ENCODE measurements around the gene LRMDA. TPM values are rescaled to one million over a fixed set of nuclear protein-coding genes. Genes with fewer than 3 reads are reported as not detected.

Gene LRMDA
- total and polyA plus RNA-seq, 12 donors = 30.7 to 132 (median 78.1) TPM

DNA sequence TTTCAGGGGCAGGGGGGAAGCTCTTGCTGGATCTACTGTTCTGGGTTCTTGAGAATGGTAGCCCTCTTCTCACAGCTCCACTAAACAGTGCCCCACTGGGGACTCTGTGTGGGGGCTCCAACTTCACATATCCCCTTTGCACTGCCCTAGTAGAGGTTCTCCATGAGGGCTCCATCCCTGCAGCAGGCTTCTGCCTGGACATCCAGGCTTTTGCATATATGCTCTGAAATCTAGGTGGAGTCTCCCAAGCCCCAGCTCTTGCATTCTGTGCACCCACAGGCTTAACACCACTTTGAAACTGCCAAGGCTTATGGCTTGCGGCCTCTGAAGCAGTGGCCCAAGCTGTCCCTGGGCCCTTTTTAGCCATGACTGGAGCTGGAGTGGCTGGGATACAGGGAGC is 150.7 kb downstream of the LRMDA start:
- TF ChIP-seq, protein P1, sequence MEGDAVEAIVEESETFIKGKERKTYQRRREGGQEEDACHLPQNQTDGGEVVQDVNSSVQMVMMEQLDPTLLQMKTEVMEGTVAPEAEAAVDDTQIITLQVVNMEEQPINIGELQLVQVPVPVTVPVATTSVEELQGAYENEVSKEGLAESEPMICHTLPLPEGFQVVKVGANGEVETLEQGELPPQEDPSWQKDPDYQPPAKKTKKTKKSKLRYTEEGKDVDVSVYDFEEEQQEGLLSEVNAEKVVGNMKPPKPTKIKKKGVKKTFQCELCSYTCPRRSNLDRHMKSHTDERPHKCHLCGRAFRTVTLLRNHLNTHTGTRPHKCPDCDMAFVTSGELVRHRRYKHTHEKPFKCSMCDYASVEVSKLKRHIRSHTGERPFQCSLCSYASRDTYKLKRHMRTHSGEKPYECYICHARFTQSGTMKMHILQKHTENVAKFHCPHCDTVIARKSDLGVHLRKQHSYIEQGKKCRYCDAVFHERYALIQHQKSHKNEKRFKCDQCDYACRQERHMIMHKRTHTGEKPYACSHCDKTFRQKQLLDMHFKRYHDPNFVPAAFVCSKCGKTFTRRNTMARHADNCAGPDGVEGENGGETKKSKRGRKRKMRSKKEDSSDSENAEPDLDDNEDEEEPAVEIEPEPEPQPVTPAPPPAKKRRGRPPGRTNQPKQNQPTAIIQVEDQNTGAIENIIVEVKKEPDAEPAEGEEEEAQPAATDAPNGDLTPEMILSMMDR (IDR thresholded peaks at IDR 0.05) = no peak
- TF ChIP-seq POLR2A (IDR thresholded peaks at IDR 0.05) = no peak
- Histone ChIP-seq H3K4me3 (no peak overlapping the region), H3K9me3 (replicated peaks in 1 of 3) (peaks cover 0 to 13% (median 5%) of the 10 kb centered on the region in 3 donors), H3K27me3 (no peaks in the 10 kb centered on the region), H3K27ac (no peak overlapping the region), H3K36me3 (replicated peaks in 1 of 2) (no peaks in the 10 kb centered on the region), H3K4me1 (replicated peaks in 1 of 2) (no peaks in the 10 kb centered on the region)
- DNase-seq = no peak
- WGBS, 4 donors = 97 to 100% (median 100%) methylated on average over 1 of the region's 1 CpG; no CpG with 5 or more reads in 1 of the 4 donors
- intact Hi-C loops (cut with DNase I) = no loop called here

GRCh38 chr10:75585294-75585693 is 153.9 kb downstream of the LRMDA start:
- Histone ChIP-seq H3K27me3 (no peaks in the 10 kb centered on the region), H3K4me1 (replicated peaks in 1 of 2) (no peaks in the 10 kb centered on the region), H3K4me3 (no peak overlapping the region), H3K9me3 (replicated peaks in 1 of 3) (peaks cover 0 to 13% (median 5%) of the 10 kb centered on the region in 3 donors), H3K36me3 (replicated peaks in 1 of 2) (no peaks in the 10 kb centered on the region), H3K27ac (no peak overlapping the region)
- intact Hi-C loops (cut with DNase I) = no loop called here
- WGBS, 4 donors = 89 to 100% (median 99%) methylated on average over 1 of the region's 1 CpG
- DNase-seq = no peak
- TF ChIP-seq POLR2A (IDR thresholded peaks at IDR 0.05) = no peak
- TF ChIP-seq, protein P1 (IDR thresholded peaks at IDR 0.05) = no peak

- H3K36me3 ChIP-seq (replicated peaks in 1 of 2) = no peaks in the 10 kb centered on the region
- H3K9me3 ChIP-seq (replicated peaks in 1 of 3) = peaks cover 0 to 13% (median 0%) of the 10 kb centered on the region in 3 donors
- 94 to 100% (median 100%) methylated on average over 1 of the region's 1 CpG for WGBS, 4 donors
- H3K27ac ChIP-seq = no peak overlapping the region
- no peak overlapping the region for H3K4me3 ChIP-seq
- DNase-seq = no peak
- TF ChIP-seq POLR2A (IDR thresholded peaks at IDR 0.05) = no peak
- H3K27me3 ChIP-seq = no peaks in the 10 kb centered on the region
- intact Hi-C loops (cut with DNase I) = no loop called here
- H3K4me1 ChIP-seq (replicated peaks in 1 of 2) = no peaks in the 10 kb centered on the region
Measured at GRCh38 chr10:75586814-75587213, 155.4 kb downstream of the LRMDA start.

DNA sequence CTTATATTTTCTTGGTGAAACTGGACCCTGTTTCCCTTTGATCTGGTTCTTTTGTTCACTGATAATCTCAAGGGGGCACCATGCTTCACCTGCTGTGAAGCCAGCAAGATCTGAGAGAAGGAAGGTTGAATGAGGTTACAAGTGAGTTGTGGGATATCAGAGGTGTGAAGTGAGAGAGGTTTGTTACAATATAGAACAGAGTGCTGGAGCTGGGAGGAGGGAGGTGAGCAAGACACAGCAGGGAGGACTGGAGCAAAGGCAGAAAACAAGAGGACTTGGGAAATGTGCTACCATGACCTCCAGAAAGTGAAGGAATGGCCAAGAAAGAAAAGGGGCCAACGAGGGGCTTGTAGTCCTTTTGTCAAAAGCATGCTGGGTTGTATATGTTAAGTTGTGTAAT is 156.6 kb downstream of the LRMDA start:
- Histone ChIP-seq H3K27me3 (no peaks in the 10 kb centered on the region), H3K4me3 (no peak overlapping the region), H3K9me3 (replicated peaks in 1 of 3) (peaks cover 0 to 1% (median 0%) of the 10 kb centered on the region in 3 donors), H3K36me3 (replicated peaks in 1 of 2) (no peaks in the 10 kb centered on the region), H3K27ac (no peak overlapping the region), H3K4me1 (replicated peaks in 1 of 2) (no peaks in the 10 kb centered on the region)
- 56 to 90% (median 65%) methylated on average over 1 of the region's 1 CpG for WGBS, 4 donors
- DNase-seq = no peak
- intact Hi-C loops (cut with DNase I) = no loop called here
- TF ChIP-seq, protein P1 (IDR thresholded peaks at IDR 0.05) = no peak
- TF ChIP-seq POLR2A (IDR thresholded peaks at IDR 0.05) = no peak

DNA sequence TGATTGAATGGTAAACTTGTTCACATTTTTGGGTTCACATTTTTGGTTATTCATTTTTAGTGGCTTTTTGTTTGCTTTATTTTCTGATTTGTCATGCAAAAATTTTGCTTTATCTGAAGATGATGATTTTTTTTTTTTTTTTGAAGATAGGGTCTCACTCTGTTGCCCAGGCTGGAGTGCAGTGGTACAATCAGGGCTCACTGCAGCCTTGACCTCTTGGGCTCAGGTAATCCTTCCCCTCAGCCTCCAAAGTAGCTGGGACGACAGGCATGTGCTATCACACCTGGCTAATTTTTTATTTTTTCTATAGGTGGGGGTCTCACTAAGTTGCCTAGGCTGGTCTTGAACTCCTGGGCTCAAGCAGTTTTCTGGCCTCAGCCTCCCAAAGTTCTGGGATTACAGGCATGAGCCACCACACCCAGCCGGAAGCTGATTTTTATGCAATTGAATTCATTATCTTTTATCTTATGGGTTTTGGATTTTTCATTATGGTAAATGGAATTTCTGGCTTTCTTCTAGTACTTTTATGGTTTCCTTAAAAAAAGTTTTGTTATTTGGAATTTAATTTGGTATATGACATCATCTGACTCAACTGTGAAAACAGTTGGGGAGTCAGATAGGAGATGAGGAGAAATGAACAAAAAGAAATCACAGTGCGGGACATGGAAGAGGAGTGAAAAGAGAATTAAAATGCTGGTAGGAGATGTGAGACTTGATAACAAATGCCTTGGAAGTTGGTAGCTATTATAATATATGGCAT is 158.7 kb downstream of the LRMDA start:
- no peak for DNase-seq
- 95 to 97% (median 96%) methylated on average over 3 of the region's 3 CpGs for WGBS, 4 donors
- Histone ChIP-seq H3K4me1 (replicated peaks in 1 of 2) (no peaks in the 10 kb centered on the region), H3K4me3 (no peak overlapping the region), H3K36me3 (replicated peaks in 1 of 2) (no peaks in the 10 kb centered on the region), H3K27me3 (no peaks in the 10 kb centered on the region), H3K9me3 (replicated peaks in 1 of 3) (no peaks in the 10 kb centered on the region), H3K27ac (no peak overlapping the region)
- intact Hi-C loops (cut with DNase I) = no loop called here
- TF ChIP-seq POLR2A (IDR thresholded peaks at IDR 0.05) = no peak
- TF ChIP-seq, protein P1 (IDR thresholded peaks at IDR 0.05) = no peak

Measured in adrenal gland (tissue), 12 donors.